DMS153 (cell line): ENCODE data around the gene CREBBP.
A peak's percentile ranks its signal among the peaks of the same experiment; 100 is the strongest.

Experiments used
- DNase-seq: peaks from one replicate; lab custom pipeline; 2025; lab: John Stamatoyannopoulos, UW

CREBBP gene

GRCh38 chr16:3825103-3825502, 55.4 kb downstream of the CREBBP start:
- DNase-seq: no peak

GRCh38 chr16:3824121-3824795, 56.3 kb downstream of the CREBBP start:
- DNase-seq: no peak

DNA sequence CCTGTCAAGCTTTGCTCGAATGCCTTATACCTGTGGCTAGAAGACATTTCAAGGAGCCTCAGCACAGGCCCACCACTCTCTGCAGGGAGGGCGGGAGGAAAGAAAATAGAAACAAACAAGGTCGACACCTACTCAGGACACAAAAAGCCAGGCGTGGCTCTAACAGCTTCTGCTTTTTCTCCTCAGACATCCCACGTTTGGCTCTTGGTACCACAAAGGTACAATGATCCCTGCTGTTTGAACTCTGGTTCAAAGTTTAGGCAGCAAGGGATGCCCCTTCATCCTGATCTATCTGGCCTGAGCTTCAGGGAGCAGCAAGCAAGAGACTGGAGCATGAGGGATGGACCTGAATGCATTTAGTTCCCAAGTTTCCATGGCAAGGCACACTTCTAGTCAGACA, 57.1 kb downstream of the CREBBP start:
- DNase-seq: no peak

DNA sequence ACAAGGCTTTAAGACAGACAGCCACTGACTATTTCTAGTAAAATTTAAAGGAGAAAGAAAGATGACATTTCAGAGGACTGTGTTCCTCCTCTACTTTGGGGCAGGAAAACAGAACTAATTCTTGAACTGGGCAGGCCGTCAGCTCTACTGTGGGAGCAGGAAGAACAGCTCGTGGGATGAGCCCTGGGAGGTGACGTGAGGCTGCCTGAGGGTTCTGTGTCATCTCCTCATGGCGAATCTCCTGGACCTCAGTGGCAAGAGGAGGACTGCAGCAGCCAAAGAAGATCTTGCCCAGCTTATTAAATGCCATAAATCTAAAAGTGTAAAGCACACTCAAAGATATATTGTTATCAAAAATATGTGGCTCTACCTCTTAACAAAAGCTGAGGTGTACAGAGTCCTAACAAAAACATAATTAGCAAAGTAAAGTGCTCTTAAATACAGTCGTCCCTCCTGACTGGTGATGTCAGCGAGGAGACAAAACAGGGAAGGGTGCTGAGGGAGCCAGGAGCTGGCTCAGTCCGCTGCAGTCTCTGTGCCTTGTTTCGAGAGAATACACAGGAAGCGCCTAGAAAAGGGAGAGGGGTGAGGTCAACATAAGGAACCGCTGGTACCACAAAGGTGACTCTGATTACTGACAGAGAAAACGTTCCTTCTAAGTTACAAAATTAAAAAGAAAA, 58.0 kb downstream of the CREBBP start:
- peak; percentile 5 for DNase-seq

DNA sequence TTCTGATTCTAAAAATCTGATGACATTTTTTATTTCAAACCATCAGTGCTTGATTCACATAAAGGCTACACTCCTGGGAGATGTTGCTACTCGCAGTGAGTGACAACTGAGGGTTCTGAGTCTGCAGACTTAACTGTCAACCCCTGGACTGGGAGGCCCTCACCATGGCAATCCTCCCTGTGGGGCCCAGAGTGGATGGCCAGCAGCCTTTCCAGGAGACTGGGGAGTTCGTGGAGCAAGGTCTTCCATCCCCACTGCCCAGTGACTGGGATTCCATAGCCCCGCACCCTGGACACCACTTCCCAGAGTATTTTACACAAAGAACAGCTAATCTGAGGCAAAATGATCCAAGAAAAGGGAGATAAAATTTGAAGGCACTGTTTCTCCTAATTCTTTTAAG, 59.3 kb downstream of the CREBBP start:
- DNase-seq: no peak

DNA sequence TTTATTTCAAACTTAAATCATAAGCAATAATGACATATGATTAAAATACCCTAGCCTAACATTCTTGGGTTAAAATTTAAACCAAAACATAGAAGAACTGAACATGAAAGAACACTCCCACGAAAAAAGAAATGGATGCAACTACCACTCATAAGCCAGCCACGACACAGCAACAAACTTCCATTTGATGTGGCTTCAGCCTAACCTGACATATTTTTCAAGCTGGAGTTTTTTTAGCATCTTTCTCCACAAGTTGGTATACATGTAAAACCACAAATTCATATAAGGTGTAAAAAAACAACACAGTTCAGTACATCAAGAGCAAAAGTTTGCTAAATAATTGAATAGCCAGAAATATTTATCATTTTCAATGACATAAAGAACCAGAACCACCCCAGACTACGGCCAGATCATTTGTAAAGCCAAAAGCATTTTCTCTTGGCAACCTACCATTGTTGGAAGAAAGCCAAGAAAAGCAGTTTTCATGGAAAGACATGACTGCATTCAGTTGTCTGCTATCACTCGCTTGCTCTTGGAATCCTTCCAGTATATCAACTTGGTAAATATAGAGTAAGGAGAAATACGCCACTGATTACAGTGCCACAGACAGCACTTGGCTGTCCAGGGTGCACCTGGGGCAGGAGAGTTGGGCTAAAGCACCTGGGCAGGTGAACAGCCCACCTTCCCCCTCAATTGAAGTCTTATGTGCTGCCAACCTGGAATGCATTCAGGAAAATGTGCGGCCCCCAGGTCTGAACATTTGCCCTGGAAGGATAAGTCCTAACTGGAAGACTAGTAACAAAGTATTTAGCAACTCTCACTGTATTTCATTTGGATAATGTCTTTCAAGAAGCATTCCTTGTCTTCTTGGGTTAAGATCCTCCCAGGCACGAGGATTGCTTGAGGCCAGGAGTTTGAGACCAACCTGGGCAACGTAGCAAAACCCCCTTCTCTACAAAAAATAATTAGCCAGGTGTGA, 60.5 kb downstream of the CREBBP start:
- DNase-seq: peak; percentile 93

DNA sequence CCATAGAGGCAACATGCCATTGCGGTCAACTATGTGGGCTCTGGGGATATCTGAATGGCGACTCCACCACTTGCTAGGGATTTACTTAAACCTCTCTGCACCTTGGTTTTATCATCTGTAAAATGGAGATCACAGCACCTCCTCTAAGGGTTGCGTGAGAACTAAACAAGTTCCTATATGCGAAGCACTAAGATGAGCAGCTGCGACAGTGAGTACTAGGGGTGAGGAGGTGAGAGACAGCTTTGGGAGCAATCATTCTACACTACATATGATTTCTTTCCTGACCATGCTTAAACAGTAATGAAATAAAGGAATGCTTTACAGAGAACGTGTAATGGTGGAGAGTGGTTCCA, 61.4 kb downstream of the CREBBP start:
- no peak for DNase-seq

- DNase-seq: no peak
Observed at GRCh38 chr16:3816326-3816725, 64.2 kb downstream of the CREBBP start.

DNA sequence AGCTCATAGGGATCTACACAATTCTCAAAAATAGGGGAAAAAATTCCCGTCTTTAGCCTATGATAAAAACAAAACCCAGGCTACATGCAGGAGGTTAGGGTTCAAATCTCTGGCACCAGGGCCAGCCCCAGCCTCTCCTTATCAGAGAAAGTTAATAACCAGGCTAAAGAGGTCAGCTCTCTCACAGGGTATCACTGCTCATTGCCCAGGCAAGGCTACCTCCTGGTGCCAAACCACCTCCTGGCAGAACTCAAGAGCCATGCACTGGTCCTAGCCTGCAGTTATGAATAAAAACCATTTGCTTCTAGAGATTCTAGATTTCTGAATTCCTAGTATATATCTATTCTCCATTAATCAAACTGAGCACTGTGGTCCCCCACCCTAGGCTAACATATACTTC, 65.8 kb downstream of the CREBBP start:
- no peak for DNase-seq

GRCh38 chr16:3812469-3813172, 67.9 kb downstream of the CREBBP start:
- DNase-seq: no peak

DNA sequence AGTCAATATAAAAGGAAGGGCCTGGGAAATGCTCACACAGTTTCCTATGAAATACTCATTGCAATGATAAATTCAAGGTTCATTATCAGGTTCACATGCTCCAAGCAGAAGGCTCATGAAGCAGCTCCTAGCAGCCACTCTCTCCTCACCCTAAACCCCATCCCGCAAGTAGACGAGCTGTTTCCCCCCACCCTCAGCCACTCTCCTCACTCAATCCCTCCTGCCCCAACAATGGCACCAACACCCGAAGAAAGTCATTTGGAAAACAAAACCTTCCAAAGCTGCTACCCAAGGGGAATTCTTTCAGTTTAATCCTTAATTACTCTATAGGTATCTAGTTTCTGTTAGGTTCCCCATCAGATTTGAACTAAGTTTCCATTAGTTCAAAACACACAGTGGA, 69.7 kb downstream of the CREBBP start:
- DNase-seq: no peak

DNA sequence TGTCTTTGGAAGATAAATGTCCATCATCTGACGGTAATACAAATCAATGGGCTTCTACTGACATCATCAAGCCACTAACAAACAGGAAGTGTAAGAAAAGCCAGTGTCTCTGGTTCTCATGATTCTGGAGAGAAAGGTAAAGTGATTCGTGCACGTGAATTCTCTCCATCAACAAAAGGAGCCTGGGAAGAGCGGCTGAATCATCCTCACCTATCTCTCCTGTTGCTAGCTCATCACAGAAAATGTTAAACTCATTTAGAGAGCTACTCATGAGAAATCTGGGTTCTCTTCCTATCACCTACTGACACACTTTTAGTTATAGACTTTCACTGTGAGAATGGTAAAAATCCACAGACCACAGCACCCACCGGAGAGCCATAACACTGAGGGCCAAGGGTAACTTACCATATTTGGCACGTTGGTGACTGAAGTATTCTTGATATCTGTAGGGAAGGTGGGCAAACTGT, 70.3 kb downstream of the CREBBP start:
- DNase-seq: no peak

GRCh38 chr16:3808308-3809063, 72.0 kb downstream of the CREBBP start:
- no peak for DNase-seq

DNA sequence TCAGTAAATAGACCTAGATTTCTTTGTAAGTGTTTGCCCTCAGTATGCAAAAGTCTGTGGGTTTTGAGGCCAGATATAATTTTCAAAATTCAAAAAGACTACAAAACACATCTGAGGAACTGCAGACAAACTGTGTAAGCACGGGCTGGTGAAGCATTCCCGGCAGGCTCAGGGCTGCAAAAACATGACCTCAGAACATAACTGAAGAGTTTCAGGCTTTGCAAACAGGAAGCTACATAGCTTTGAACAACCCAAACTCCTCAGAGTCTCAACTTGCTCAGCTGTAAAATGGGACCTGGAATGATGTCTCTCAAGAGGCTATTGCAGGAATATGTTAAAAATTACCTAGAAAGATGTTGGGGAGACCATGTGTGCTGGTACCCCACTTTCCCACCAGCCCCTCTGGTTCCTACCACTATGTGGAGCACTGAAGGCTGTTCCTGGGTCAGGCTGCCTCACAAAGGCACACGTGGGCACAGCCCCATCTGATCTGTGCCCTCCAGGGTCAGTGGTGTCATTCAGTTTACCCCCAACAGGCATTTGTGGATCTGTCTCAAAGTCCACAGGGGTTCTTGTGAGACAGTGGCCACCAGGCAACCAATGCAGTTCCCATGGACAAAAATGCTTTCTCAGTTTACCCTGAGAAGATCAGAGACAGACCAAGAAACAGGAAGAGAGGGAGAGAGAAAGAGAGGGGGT, 72.9 kb downstream of the CREBBP start:
- no peak for DNase-seq

DNA sequence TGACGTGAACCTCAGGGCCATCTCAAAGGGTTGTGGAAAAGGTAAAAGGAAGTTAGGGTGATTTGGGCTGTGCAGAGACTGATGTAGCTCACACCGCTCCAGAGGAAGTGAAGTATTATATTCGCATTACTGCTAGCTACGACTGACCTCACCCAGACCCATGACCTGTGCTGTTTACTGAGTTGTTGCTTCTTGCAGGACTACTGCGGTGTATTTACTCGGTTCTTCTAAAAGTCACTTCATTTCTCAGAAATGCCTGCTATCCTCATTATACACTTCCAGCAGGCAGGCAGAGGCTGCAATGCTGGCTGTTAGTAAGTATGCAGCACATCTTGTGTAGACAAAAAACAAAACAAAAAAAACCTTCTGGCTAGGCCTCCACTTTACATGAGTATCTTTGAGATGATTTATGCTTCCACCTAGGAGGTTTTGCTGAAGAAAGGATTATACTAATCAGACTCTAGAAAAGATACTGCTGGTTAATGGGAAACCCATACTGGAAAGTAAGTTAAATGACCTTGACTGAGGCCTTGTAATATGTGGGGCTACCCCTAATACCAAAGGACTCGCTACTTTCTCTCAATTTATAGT, 76.0 kb downstream of the CREBBP start:
- no peak for DNase-seq

DNA sequence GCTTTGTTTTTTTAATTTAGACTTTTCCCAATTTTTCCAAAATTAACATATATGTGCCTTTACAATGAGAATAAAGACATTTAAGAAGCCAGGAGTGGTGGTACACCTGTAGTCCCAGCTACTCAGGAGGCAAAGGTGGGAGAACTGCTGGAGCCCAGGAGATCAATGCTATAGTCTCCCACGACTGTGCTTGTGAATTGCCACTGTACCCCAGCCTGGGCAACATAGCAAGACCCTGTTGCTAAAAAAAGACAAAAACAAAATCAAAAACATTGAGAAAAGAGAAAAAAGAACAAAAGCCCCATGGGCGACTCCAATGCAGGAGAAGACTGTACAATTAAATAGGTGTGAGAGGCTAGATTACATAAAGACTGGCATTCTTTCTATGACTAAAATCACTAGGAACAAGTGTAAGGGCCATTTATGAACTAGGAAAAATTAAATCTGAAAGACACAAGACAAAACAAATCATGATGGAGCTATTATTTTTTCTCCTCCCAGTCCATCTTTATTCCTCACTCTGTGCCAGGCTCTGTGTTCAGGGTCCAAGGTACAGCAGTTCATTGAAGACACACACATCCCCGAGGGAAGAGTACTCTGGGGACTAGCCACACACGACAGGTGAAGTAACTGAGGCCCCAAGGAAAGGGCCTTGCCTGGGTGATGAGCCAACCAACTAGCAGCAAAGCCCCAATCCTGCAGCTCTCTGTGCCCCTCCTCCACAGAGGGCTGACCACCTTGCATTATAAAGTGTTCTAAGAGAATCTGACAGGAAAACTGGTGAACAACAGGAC, 79.8 kb downstream of the CREBBP start:
- no peak for DNase-seq

GRCh38 chr16:3800019-3800418, 80.5 kb downstream of the CREBBP start:
- DNase-seq: no peak

DNA sequence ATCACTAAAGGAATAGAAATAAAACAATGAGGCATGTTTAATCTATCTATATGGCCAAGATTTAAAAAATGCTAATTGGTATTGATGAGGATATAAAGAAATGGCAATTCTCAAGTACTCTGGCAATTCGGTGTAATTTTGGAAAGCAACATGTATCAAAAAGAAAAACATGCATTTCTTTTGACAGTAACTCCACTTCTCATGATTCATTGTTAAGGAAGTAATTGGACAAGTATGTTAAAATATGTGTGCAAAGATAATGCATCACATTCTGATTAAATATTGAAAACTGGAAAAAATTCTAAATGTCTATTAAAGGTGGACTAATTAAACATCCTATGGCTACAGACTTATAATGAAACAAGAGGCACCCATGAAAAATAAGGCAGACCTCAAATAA, 81.2 kb downstream of the CREBBP start:
- no peak for DNase-seq

DNA sequence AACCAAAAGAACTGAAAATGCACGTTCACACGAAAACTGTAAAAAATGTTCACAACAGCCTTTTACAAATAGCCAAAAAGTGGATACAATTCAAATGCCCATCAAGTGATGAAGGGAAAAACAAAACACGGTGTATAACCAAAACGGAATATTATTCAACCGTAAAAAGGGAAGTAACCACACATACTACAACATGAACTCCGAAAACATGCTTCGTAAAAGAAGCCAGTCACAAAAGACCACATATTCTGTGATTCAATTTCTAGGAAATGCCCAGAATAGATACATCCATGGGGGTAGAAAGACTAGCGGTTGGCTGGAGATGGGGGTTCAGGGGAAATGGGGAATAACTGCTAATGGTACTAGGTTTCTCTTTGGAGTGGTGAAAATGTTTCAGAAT, 81.7 kb downstream of the CREBBP start:
- no peak for DNase-seq
